Stimulated activated CD4-positive, alpha-beta T cell treated with anti-CD3 and anti-CD28 coated beads, Interleukin-2, amount 100 ng/mL, for 48 hours (primary cell): ENCODE measurements around the gene INTS11.
"Not testable (repeated sequence)": the region's sequence is repeated elsewhere in the genome, so short reads cannot be mapped to it uniquely, and the experiment has no call there.

Experiments used
- DNase-seq, 2 donors: peaks; one replicate each; pipeline ENCODE4 v3.0.0-alpha.2; 2020

Gene INTS11

GRCh38 chr1:1324524-1325287, at the start of gene INTS11, which contains the start of gene CPTP:
TSS of gene INTS11 (minus strand) at chr1:1324660. CDS start at chr1:1324608, 52 bp downstream.
TSS of gene CPTP (plus strand) at chr1:1324802. CDS start at chr1:1326911, 2,109 bp downstream.
- DNase-seq, result peak; percentile 94 to 95

GRCh38 chr1:1373815-1374588, 49.5 kb upstream of the INTS11 start:
- no peak for DNase-seq

GRCh38 chr1:1373051-1373814, 48.8 kb upstream of the INTS11 start:
- no peak for DNase-seq

GRCh38 chr1:1371746-1372711, 47.6 kb upstream of the INTS11 start:
- peak; percentile 83 to 87 for DNase-seq

GRCh38 chr1:1371364-1371745, 46.9 kb upstream of the INTS11 start:
- DNase-seq, result no peak

- no peak for DNase-seq
These were observed 46.4 kb upstream of the INTS11 start for GRCh38 chr1:1370771-1371300.

GRCh38 chr1:1370094-1370493, 45.6 kb upstream of the INTS11 start:
- DNase-seq, result not testable (repeated sequence)

GRCh38 chr1:1367315-1367714, 42.9 kb upstream of the INTS11 start:
- no peak for DNase-seq

- no peak for DNase-seq
These were observed 42.2 kb upstream of the INTS11 start for GRCh38 chr1:1366699-1367066.

- no peak for DNase-seq
These were observed 41.6 kb upstream of the INTS11 start for GRCh38 chr1:1365875-1366698.

GRCh38 chr1:1364266-1364665, 39.8 kb upstream of the INTS11 start:
- no peak for DNase-seq

- DNase-seq, result no peak
These were observed 37.5 kb upstream of the INTS11 start for GRCh38 chr1:1361982-1362423.

GRCh38 chr1:1361233-1361981, 36.9 kb upstream of the INTS11 start:
- no peak for DNase-seq

GRCh38 chr1:1360506-1361169, 36.2 kb upstream of the INTS11 start:
- DNase-seq, result no peak

- no peak for DNase-seq
These were observed 35.4 kb upstream of the INTS11 start for GRCh38 chr1:1359664-1360468.

GRCh38 chr1:1359308-1359663, 34.8 kb upstream of the INTS11 start:
- no peak for DNase-seq

- no peak for DNase-seq
These were observed 34.2 kb upstream of the INTS11 start, which contains the start of gene MXRA8 for GRCh38 chr1:1358433-1359271. TSS of gene MXRA8 (minus strand) at chr1:1358555. CDS start at chr1:1358504, 51 bp downstream.
